Thymus (tissue), 14 donors: Measurements from ENCODE around the gene MDN1. TPM values are rescaled to one million over a fixed set of nuclear protein-coding genes. Genes with fewer than 3 reads are reported as not detected.
A peak's percentile ranks its signal among the peaks of the same experiment; 100 is the strongest.

Source experiments
- DNase-seq, 9 donors: peaks; one replicate each; pipeline ENCODE4 v3.0.0-alpha.2; 2013; ENCODE audit warnings: low spot score in 9 of 9, low read depth in 6 of 9, missing footprints in 1 of 9
- H3K27ac ChIP-seq, 2 donors: one replicate each; pipeline ENCODE4 v1.5.1; 2013; ENCODE audit warnings: control low read depth in 1 of 2, low read depth in 1 of 2, low read length in 1 of 2, mild to moderate bottlenecking in 1 of 2, moderate library complexity in 1 of 2
- H3K27me3 ChIP-seq, 2 donors: one replicate each; pipeline ENCODE4 v1.5.1; 2013; ENCODE audit warnings: low read length in 1 of 2; ENCODE audit not compliant: control insufficient read depth in 2 of 2, insufficient read depth in 1 of 2
- H3K36me3 ChIP-seq, 2 donors: one replicate each; pipeline ENCODE4 v1.5.1; 2013; ENCODE audit warnings: low read length in 1 of 2, mild to moderate bottlenecking in 1 of 2, moderate library complexity in 1 of 2; ENCODE audit not compliant: control insufficient read depth in 2 of 2, insufficient read depth in 2 of 2
- H3K4me1 ChIP-seq, 2 donors: one replicate each; pipeline ENCODE4 v1.5.1; 2013; ENCODE audit warnings: low read length in 2 of 2; ENCODE audit not compliant: control insufficient read depth in 2 of 2, insufficient read depth in 2 of 2
- H3K4me3 ChIP-seq, 2 donors: one replicate each; pipeline ENCODE4 v1.5.1; 2013; ENCODE audit warnings: low read length in 2 of 2, control low read depth in 1 of 2, mild to moderate bottlenecking in 1 of 2
- H3K9me3 ChIP-seq, 2 donors: one replicate each; pipeline ENCODE4 v1.5.1; 2013; ENCODE audit warnings: low read length in 1 of 2, mild to moderate bottlenecking in 1 of 2; ENCODE audit not compliant: control insufficient read depth in 2 of 2, insufficient read depth in 1 of 2
- WGBS: extraction: QIAGEN DNeasy Blood & Tissue Kit; methylation state at CpG from one replicate; pipeline ENCODE4 v1.1.7; 2013; 5-methylcytosine and 5-hydroxymethylcytosine counted together
- long read RNA-seq, 10 donors: transcript quantifications; one replicate each; lab custom pipeline, GENCODE V29; 2026
- polyA plus RNA-seq: library from polyadenylated mRNA; stranded (reverse); fragments of 200-250 nt; gene quantifications from one replicate; pipeline ENCODE4 v1.2.3, GENCODE V29; 2013
- total RNA-seq: library from RNA; stranded (reverse); fragments of 120-200 nt; gene quantifications from one replicate; pipeline ENCODE4 v1.2.4, GENCODE V29; 2013
- donor health status: healthy.

MDN1 gene, protein sequence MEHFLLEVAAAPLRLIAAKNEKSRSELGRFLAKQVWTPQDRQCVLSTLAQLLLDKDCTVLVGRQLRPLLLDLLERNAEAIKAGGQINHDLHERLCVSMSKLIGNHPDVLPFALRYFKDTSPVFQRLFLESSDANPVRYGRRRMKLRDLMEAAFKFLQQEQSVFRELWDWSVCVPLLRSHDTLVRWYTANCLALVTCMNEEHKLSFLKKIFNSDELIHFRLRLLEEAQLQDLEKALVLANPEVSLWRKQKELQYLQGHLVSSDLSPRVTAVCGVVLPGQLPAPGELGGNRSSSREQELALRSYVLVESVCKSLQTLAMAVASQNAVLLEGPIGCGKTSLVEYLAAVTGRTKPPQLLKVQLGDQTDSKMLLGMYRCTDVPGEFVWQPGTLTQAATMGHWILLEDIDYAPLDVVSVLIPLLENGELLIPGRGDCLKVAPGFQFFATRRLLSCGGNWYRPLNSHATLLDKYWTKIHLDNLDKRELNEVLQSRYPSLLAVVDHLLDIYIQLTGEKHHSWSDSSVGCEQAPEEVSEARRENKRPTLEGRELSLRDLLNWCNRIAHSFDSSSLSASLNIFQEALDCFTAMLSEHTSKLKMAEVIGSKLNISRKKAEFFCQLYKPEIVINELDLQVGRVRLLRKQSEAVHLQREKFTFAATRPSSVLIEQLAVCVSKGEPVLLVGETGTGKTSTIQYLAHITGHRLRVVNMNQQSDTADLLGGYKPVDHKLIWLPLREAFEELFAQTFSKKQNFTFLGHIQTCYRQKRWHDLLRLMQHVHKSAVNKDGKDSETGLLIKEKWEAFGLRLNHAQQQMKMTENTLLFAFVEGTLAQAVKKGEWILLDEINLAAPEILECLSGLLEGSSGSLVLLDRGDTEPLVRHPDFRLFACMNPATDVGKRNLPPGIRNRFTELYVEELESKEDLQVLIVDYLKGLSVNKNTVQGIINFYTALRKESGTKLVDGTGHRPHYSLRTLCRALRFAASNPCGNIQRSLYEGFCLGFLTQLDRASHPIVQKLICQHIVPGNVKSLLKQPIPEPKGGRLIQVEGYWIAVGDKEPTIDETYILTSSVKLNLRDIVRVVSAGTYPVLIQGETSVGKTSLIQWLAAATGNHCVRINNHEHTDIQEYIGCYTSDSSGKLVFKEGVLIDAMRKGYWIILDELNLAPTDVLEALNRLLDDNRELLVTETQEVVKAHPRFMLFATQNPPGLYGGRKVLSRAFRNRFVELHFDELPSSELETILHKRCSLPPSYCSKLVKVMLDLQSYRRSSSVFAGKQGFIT (N-terminal part only)
- total RNA-seq (15.1 TPM), polyA plus RNA-seq (37.6 TPM)
- long read RNA-seq, donor 1 = 0 reads
- long read RNA-seq, donor 2 = 0 reads
- long read RNA-seq, donor 3, partial matches to known transcripts = 0 of 12 reads
- long read RNA-seq, donor 3, other reads (novel, unspliced or antisense) = 12 of 12 reads
- long read RNA-seq, donor 4, partial matches to known transcripts = 6 of 6 reads
- long read RNA-seq, donor 4, other reads (novel, unspliced or antisense) = 0 of 6 reads
- long read RNA-seq, donor 5, partial matches to known transcripts = 5 of 5 reads
- long read RNA-seq, donor 5, other reads (novel, unspliced or antisense) = 0 of 5 reads
- long read RNA-seq, donor 6, partial matches to known transcripts = 5 of 5 reads
- long read RNA-seq, donor 6, other reads (novel, unspliced or antisense) = 0 of 5 reads
- long read RNA-seq, donor 7, partial matches to known transcripts = 166 of 166 reads
- long read RNA-seq, donor 7, other reads (novel, unspliced or antisense) = 0 of 166 reads
- long read RNA-seq, donor 8 = 0 reads
- long read RNA-seq, donor 9 = 0 reads
- long read RNA-seq, donor 10, partial matches to known transcripts = 23 of 31 reads
- long read RNA-seq, donor 10, other reads (novel, unspliced or antisense) = 8 of 31 reads

DNA sequence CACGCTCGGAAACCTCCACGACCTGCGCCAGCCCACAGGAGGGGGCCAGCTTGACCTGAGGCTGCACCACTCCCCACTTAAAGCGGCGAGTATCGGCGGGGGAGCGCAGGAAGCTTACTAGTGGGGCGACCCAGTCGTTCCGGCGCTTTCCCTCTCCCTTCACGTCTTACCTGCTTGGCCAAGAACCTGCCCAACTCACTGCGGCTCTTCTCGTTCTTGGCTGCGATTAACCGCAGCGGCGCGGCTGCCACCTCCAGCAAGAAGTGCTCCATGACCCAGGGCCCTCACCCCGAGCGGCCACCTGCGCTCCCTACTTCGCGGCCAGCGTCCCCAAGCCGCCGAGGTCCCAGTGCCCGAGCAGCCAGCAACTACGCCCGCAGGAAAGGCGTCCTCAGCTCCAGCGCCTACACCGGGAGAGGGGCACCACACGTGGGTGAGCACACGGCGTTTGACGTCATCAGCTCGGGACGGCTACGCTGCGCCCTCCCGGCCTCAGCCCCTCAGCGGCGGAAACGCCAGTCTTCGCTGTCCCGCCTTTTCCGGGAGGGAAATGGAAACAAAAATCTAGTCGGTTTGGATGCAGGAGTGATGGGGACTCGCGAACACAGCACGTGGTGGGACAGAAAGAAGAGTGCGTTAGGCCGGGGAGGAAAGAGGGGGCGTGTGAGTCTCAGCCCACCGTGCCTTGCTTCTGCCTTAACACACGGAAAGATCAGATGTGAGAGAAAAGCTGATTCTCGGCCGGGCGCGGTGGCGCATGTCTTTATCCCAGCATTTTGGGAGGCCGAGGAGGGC lies at the start of gene MDN1:
TSS of gene MDN1 (minus strand) at position 459 of the 795 bp plus-strand sequence. CDS start at position 272, 187 bp downstream.
- H3K36me3 ChIP-seq = no peaks in the 10 kb centered on the region

DNA sequence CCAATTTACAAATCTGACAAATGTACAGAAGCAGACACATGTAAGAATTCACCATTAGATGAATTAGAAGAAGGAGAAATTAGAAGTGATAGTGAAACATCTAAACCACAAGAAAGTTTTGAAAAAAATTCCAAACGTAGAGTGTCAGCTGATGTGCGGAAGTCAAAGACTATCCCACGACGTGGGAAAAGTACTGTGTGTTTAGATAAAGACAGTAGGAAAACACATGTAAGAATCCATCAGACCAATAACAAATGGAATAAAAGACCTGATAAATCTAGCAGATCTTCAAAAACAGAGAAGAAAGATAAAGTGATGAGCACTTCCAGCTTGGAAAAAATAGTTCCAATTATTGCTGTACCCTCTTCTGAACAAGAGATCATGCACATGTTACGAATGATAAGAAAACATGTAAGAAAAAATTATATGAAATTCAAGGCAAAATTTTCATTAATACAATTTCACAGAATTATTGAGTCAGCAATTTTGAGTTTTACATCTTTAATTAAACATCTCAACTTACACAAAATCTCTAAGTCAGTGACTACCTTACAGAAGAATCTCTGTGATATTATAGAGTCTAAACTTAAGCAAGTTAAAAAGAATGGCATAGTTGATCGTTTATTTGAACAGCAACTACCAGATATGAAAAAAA lies 46.6 kb upstream of the MDN1 start:
- H3K4me1 ChIP-seq = no peaks in the 10 kb centered on the region
- no peak for DNase-seq
- H3K27me3 ChIP-seq = no peaks in the 10 kb centered on the region
- 97% methylated on average over 6 of the region's 6 CpGs for WGBS
- no peak overlapping the region for H3K4me3 ChIP-seq
- H3K27ac ChIP-seq = no peak overlapping the region
- H3K9me3 ChIP-seq = no peaks in the 10 kb centered on the region
- H3K36me3 ChIP-seq = peaks cover 10 to 69% of the 10 kb centered on the region in 2 donors

More for the DNA sequence above, at the start of gene MDN1:
- no peaks in the 10 kb centered on the region for H3K27me3 ChIP-seq
- WGBS = under 1% methylated on average over 65 of the region's 65 CpGs
- H3K9me3 ChIP-seq = no peaks in the 10 kb centered on the region
- peak; percentile 83 to 96 (median 89) for DNase-seq
- peak within 1 kb of the TSS; percentile 70 to 86 for H3K4me3 ChIP-seq
- peaks cover 7 to 18% of the 10 kb centered on the region in 2 donors for H3K4me1 ChIP-seq
- H3K27ac ChIP-seq = peak within 1 kb of the TSS; percentile 88 to 92

DNA sequence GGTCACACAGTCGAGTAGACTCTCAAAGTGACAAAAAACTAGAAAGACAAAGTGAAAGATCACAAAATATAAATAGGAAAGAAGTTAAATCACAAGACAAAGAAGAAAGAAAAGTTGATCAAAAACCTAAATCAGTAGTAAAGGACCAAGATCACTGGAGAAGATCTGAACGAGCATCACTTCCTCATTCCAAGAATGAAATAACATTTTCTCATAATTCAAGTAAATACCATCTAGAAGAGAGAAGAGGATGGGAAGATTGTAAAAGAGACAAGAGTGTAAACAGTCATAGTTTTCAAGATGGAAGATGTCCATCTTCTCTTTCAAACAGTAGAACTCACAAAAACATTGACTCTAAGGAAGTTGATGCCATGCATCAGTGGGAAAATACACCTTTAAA lies 43.1 kb upstream of the MDN1 start:
- WGBS = 87% methylated on average over 2 of the region's 2 CpGs
- H3K4me1 ChIP-seq = no peaks in the 10 kb centered on the region
- no peaks in the 10 kb centered on the region for H3K27me3 ChIP-seq
- no peaks in the 10 kb centered on the region for H3K9me3 ChIP-seq
- H3K36me3 ChIP-seq = peaks cover 19 to 64% of the 10 kb centered on the region in 2 donors
- no peak overlapping the region for H3K4me3 ChIP-seq
- no peak for DNase-seq
- no peak overlapping the region for H3K27ac ChIP-seq

DNA sequence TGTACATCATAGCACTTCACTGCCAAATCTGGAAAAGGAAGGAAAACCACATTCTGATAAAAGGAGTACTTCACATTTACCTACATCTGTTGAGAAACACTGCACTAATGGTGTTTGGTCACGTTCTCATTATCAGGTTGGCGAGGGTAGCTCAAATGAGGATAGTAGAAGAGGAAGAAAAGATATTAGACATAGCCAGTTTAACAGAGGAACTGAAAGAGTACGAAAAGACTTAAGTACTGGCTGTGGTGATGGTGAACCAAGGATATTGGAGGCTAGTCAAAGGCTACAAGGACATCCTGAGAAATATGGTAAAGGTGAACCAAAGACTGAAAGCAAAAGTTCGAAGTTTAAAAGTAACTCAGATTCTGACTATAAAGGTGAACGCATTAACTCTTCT lies 42.7 kb upstream of the MDN1 start:
- DNase-seq = no peak
- H3K4me3 ChIP-seq = no peak overlapping the region
- no peaks in the 10 kb centered on the region for H3K27me3 ChIP-seq
- 97% methylated on average over 5 of the region's 5 CpGs for WGBS
- H3K36me3 ChIP-seq = peaks cover 22 to 63% of the 10 kb centered on the region in 2 donors
- H3K4me1 ChIP-seq = no peaks in the 10 kb centered on the region
- no peaks in the 10 kb centered on the region for H3K9me3 ChIP-seq
- H3K27ac ChIP-seq = no peak overlapping the region

DNA sequence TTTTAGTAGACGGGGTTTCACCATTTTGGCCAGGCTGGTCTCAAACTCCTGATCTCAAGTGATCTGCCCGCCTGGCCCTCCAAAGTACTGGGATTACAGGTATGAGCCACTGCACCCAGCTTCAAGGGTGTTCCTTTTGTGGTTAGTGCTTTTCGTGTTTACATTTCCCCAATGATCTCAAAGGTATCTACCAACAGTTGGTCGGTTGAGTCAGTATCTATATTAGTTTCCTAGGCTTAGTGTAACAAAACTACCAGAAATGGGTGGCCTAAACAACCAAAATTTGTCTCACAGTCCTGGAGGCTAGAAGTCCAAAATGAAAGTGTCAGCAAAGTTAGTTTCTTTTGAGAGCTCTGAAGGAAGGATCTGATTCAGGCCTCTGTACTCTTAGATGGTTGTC lies 40.1 kb upstream of the MDN1 start:
- peaks cover 31 to 69% of the 10 kb centered on the region in 2 donors for H3K36me3 ChIP-seq
- no peak for DNase-seq
- H3K9me3 ChIP-seq = no peaks in the 10 kb centered on the region
- no peaks in the 10 kb centered on the region for H3K27me3 ChIP-seq
- H3K27ac ChIP-seq = no peak overlapping the region
- no peak overlapping the region for H3K4me3 ChIP-seq
- H3K4me1 ChIP-seq = no peaks in the 10 kb centered on the region
- WGBS = 95% methylated on average over 4 of the region's 4 CpGs

DNA sequence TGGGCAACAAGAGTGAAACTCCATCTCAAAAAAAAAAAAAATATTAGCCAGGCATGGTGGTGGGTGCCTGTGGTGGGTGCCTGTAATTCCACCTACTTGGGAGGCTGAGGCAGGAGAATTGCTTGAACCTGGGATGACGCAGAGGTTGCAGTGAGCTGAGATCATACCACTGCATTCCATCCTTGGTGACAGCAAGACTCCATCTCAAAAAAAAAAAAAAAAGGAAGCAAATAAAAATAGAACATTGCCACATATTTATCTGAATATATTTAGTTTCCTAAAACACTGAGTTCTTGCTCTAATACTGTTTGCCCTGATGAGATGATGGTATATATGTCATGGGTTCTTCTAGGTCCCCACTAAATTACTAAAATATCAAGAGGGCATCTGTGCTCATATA lies 38.4 kb upstream of the MDN1 start:
- no peak overlapping the region for H3K4me3 ChIP-seq
- no peaks in the 10 kb centered on the region for H3K27me3 ChIP-seq
- no peaks in the 10 kb centered on the region for H3K9me3 ChIP-seq
- WGBS = 100% methylated on average over 1 of the region's 1 CpG
- no peak overlapping the region for H3K27ac ChIP-seq
- no peak for DNase-seq
- H3K36me3 ChIP-seq = peaks cover 38 to 68% of the 10 kb centered on the region in 2 donors
- H3K4me1 ChIP-seq = no peaks in the 10 kb centered on the region

DNA sequence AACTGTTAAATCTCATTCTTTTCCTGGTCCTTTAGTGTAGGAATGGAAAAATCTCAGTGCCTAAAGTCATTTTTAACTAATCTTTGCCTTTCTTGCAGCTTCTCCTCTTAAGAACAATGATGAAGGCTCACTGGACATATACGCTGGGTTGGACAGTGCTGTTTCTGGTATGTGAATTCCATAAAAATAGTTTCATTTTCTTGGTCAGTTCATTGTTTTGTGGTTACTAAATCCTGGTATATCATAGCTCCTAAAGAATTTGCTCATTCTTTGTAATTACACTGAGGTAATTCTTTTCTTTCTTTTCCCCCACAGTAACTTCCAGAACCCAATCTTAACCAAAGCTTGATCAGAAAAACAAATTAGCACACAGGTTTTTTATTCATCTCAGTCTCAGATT lies 33.5 kb upstream of the MDN1 start:
- H3K27me3 ChIP-seq = no peaks in the 10 kb centered on the region
- H3K36me3 ChIP-seq = peaks cover 32 to 74% of the 10 kb centered on the region in 2 donors
- no peak overlapping the region for H3K4me3 ChIP-seq
- WGBS = 97% methylated on average over 1 of the region's 1 CpG
- no peak overlapping the region for H3K27ac ChIP-seq
- H3K9me3 ChIP-seq = no peaks in the 10 kb centered on the region
- H3K4me1 ChIP-seq = no peaks in the 10 kb centered on the region
- no peak for DNase-seq
